VCaP (cell line): ENCODE measurements around the gene RAG1.
A peak's percentile ranks its signal among the peaks of the same experiment; 100 is the strongest.

Source experiments
- H3K27ac ChIP-seq: fragments of 450-650 bp; 2 replicates; pipeline ENCODE4 v1.5.1; 2017
- TF ChIP-seq, protein P1 (sequence below): fragments of 450-650 bp; conservative IDR thresholded peaks from 2 replicates; pipeline ENCODE4 v1.5.1; 2017; ENCODE audit warnings: mild to moderate bottlenecking, moderate library complexity

RAG1 gene

DNA sequence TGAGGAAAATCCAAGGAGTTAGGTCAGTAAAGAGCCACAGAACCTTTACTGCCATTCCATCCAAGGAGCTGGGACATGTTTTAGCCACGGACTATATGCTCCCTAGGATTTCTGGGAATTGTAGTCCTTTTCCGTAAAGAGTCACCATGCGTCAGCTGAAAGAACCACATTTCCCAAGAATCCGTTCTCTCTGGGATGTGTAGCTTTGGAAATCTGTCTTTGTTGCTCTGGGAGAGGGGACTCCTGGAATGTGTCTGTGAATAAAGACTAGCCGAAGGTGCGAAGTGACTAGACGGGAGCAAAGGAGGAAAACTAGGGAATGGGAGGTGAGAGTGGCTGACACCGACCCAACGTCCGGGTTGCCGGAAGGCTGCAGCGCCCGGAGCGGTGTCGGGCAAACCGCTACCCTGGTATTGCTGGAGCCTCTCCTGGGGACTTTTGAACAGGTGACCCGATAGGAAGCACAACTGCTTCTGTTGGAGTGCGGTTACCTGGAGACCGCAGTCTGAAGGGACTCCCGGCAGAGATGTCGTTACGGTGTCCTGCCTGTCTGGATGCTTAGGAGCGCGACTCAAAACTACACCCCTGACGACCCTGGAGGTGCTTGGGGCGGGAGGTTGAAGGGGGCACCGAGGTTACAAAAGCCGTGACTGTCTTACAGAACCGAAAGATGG lies 26.6 kb downstream of the RAG1 start, which contains the start of gene IFTAP:
IFTAP (plus strand) TSS at position 187 of the 674 bp plus-strand sequence. CDS start 15,602 bp downstream, outside the sequence.
- peak within 1 kb of the TSS; percentile 56 for H3K27ac ChIP-seq
- TF ChIP-seq, protein P1, sequence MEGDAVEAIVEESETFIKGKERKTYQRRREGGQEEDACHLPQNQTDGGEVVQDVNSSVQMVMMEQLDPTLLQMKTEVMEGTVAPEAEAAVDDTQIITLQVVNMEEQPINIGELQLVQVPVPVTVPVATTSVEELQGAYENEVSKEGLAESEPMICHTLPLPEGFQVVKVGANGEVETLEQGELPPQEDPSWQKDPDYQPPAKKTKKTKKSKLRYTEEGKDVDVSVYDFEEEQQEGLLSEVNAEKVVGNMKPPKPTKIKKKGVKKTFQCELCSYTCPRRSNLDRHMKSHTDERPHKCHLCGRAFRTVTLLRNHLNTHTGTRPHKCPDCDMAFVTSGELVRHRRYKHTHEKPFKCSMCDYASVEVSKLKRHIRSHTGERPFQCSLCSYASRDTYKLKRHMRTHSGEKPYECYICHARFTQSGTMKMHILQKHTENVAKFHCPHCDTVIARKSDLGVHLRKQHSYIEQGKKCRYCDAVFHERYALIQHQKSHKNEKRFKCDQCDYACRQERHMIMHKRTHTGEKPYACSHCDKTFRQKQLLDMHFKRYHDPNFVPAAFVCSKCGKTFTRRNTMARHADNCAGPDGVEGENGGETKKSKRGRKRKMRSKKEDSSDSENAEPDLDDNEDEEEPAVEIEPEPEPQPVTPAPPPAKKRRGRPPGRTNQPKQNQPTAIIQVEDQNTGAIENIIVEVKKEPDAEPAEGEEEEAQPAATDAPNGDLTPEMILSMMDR, result no peak

DNA sequence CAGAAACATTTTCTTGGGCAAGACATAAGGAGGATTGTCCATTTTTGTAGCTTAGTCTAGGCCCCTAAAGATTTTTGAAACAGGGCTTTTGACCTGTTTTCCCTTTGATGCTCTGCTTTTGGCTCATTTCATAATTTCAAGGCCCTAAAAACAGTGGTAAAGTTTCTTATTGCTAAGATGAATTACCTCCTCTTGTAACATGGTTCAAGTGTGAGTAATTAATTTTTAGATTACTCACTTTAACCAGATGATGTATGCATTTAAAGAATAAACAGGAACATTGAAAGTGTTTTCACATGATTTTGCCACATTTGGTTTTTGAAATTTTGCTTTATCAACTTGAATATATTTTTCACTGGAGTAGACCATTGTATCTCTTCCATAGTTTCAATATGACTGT lies 29.1 kb downstream of the RAG1 start:
- no peak overlapping the region for H3K27ac ChIP-seq
- TF ChIP-seq, protein P1, result no peak

DNA sequence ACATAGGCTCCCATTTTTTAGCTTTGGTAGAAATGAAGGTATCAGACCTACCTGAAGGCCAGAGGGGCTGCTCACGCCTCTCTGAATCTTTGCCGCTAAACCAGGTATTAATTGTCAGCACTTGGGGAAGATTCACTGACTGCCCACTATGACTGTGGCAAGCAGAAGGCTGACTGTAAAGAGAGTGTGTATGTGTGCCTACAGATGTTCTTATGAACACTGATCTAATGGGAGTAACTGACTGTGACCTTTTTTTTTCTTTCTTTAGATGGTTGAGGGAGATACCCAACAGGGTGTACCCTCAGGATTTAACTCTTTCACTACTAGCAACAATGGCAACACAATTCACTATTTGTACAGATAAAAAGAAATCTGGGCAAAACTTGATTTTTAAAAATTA lies 30.2 kb downstream of the RAG1 start, which contains the start of gene RAG2:
RAG2 (minus strand) TSS at position 186 of the 400 bp plus-strand sequence. CDS start 4,068 bp downstream, outside the sequence.
- H3K27ac ChIP-seq, result no peak within 1 kb of the TSS
- TF ChIP-seq, protein P1, result no peak

DNA sequence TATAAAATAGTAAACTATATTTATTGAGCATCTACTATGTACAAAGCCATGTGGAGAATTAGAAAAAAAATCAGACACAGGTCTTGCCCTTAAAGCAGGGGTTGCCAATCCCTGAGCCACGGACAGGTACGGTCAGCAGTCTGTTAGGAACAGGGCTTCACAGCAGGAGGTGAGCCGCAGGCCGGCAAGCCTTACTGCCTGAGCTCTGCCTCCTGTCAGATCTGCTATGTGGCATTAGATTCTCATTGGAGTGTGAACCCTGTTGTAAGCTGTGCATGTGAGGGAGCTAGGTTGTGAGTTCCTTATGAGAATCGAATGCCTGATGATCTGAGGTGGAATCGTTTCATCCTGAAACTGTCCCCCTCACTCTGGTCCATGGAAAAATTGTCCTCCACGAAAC lies 32.4 kb downstream of the RAG1 start:
- TF ChIP-seq, protein P1, result no peak

DNA sequence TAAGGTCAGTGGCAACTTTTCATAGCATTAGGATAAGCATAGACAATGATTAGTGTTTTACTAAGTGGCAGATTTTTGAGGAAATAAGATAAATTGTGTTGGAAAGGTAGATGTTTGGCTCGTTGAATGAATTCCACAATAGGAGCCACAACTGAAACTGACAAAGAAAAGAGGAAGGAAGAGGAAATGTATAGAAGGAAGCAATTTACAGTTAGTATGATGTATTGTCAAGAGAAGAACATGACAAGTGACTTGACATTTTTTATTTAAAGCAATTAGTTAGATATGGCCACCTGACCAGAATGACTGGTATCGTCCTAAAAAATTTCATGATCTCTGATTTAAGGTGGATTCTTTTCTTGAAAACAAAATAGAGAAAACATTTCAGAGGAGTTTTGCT lies 33.3 kb downstream of the RAG1 start:
- no peak overlapping the region for H3K27ac ChIP-seq
- TF ChIP-seq, protein P1, result no peak

More for the DNA sequence above, 32.4 kb downstream of the RAG1 start:
- no peak overlapping the region for H3K27ac ChIP-seq

DNA sequence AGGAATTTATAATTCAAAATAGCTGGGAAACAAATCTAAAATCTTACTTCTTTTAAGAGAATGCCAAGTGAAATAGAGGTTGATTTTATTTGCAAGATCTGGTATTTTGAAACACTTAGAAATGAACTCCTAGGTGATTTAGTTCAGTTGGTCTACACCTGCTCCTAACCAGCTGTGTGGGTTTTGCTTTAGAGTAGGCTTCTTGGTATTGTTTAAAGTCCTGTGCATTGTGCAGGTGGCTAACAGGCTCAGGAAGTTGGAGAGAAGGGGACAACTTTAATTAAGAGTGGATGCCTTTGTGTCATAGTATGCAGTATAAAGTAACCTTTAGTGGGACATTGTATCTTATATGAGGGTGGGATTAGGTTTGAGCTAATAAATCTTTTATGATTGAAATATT lies 34.3 kb downstream of the RAG1 start:
- TF ChIP-seq, protein P1, result no peak
- H3K27ac ChIP-seq, result no peak overlapping the region

DNA sequence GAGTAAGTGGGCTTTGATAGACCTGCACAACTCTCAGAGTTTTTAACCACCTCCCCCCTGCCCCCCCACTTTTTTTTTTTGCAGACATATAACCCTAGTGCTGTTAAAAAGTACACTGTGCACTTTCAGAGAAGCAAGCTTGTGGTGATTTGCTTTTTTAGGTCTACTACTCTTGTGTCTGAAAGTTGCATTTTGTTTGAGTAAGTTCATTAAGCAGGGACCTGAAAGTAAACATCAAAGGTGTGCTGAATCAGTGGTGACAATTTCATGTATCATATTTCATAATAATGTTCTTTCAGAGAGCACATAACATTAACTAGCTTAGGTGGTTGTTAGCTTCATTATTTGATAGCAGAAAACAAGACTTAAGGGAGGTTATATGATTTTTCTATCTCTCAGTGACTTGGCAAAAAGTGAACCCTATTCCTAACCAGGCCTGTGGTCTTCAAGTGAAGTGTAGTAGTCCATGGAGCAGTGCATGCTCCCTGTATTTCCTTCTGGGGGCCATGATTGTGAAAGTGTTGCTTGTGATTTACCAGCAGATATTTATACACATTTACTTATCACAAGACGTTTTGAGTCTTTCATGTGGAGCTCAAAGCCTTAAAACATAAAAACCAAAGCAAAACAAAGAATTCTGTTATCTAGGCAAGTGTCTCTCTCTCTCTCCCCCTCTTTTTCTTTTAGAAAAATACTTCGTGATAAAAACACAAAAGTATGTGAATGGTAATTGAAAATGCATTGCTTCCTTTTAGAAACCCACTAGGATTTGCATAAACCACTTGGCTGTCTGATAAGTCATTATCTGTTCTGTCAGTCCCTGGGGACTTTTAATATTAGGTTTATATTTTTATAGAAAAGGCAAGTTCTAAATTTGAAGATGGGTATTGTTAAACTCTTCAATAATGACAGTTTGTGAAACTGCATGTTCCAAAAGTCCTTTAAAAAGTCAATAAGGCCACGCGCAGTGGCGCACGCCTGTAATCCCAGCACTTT lies 37.7 kb downstream of the RAG1 start:
- no peak overlapping the region for H3K27ac ChIP-seq
- TF ChIP-seq, protein P1, result no peak
